K562 (cell line): ENCODE results near the gene DMAC2. TPM values are rescaled to one million over a fixed set of nuclear protein-coding genes. Genes with fewer than 3 reads are reported as not detected.

Source experiments
- BCL6 ChIP-seq: fragments of 250-450 bp; sonication (Bioruptor Pico); IDR thresholded peaks from 2 replicates; pipeline ENCODE4 v1.4.0; 2020
- BDP1 ChIP-seq: IDR thresholded peaks from 3 replicates; pipeline ENCODE4 v1.6.1; 2011; ENCODE audit not compliant: insufficient read length, insufficient read depth
- CHCHD3 ChIP-seq: fragments of 250-450 bp; sonication (Bioruptor Pico); IDR thresholded peaks from 2 replicates; pipeline ENCODE4 v2.1.2; 2022; ENCODE audit warnings: mild to moderate bottlenecking
- ETV6 ChIP-seq, 3 experiments: fragments of 150-350 bp in 1 of 3; sonication (generic) in 1 of 3; formaldehyde crosslinking in 1 of 3; IDR thresholded peaks; 2 replicates each; pipeline versions ENCODE4 v1.6.1 to v1.8.0; 2014 to 2022; ENCODE audit warnings: borderline replicate concordance in 2 of 3, low read depth in 2 of 3, antibody characterized with exemption in 1 of 3, low read length in 1 of 3, mild to moderate bottlenecking in 1 of 3, missing genetic modification reagents in 1 of 3
- FOXM1 ChIP-seq, 2 experiments: fragments of 450-650 bp in 1 of 2; sonication (generic) in 1 of 2; formaldehyde crosslinking in 1 of 2; IDR thresholded peaks; 2 replicates each; pipeline versions ENCODE4 v1.6.1 to v1.9.0; 2017 to 2022; ENCODE audit warnings: low read depth in 2 of 2, mild to moderate bottlenecking in 2 of 2, missing genetic modification reagents in 1 of 2, moderate library complexity in 1 of 2
- GABPA ChIP-seq: fragments of 200-800 bp; sonication (Bioruptor generic); conservative IDR thresholded peaks from 2 replicates; pipeline ENCODE4 v1.6.1; 2016; ENCODE audit warnings: low read depth, missing genetic modification characterization, missing compliant biosample characterization
- IRF2 ChIP-seq: sonication (generic); formaldehyde crosslinking; IDR thresholded peaks from 2 replicates; pipeline ENCODE4 v1.8.1; 2022; ENCODE audit warnings: mild to moderate bottlenecking, missing genetic modification reagents
- KAT8 ChIP-seq: fragments of 450-650 bp; IDR thresholded peaks from 2 replicates; pipeline ENCODE4 v1.6.1; 2016; ENCODE audit warnings: low read depth, mild to moderate bottlenecking
- KDM5B ChIP-seq: fragments of 200-600 bp; sonication (generic); IDR thresholded peaks from 2 replicates; pipeline ENCODE4 v1.6.1; 2012; ENCODE audit warnings: low read depth, mild to moderate bottlenecking, moderate library complexity, low read length, control low read depth, inconsistent platforms; ENCODE audit not compliant: insufficient replicate concordance
- MCM3 ChIP-seq: fragments of 450-650 bp; IDR thresholded peaks from 2 replicates; pipeline ENCODE4 v1.6.1; 2016
- MEIS2 ChIP-seq: fragments of 450-650 bp; IDR thresholded peaks from 2 replicates; pipeline ENCODE4 v1.6.1; 2014; ENCODE audit warnings: mild to moderate bottlenecking; ENCODE audit not compliant: partially characterized antibody
- PHTF2 ChIP-seq: fragments of 250-450 bp; sonication (Bioruptor Pico); IDR thresholded peaks from 2 replicates; pipeline ENCODE4 v1.5.0; 2021; ENCODE audit warnings: mild to moderate bottlenecking
- PTBP1 ChIP-seq: fragments of 200-400 bp; formaldehyde crosslinking; IDR thresholded peaks from 2 replicates; pipeline ENCODE4 v1.6.1; 2017; ENCODE audit warnings: low read depth, low read length
- RBM14 ChIP-seq: fragments of 200-400 bp; formaldehyde crosslinking; IDR thresholded peaks from 2 replicates; pipeline ENCODE4 v1.6.1; 2018; ENCODE audit warnings: low read depth, mild to moderate bottlenecking, low read length, moderate library complexity, borderline replicate concordance; ENCODE audit not compliant: insufficient read depth
- SRSF9 ChIP-seq: fragments of 200-400 bp; formaldehyde crosslinking; IDR thresholded peaks from 2 replicates; pipeline ENCODE4 v1.6.1; 2017; ENCODE audit warnings: low read depth, low read length, borderline replicate concordance
- TGIF2 ChIP-seq: sonication (generic); formaldehyde crosslinking; IDR thresholded peaks from 2 replicates; pipeline ENCODE4 v1.8.1; 2022; ENCODE audit warnings: mild to moderate bottlenecking, missing genetic modification reagents, moderate library complexity
- XRCC4 ChIP-seq: IDR thresholded peaks from one replicate; pipeline ENCODE4 v1.6.1; 2011; ENCODE audit not compliant: insufficient read depth, insufficient read length; ENCODE audit errors: extremely low read depth
- ZC3H11A ChIP-seq: IDR thresholded peaks from 2 replicates; pipeline ENCODE4 v1.6.1; 2012; ENCODE audit warnings: low read depth, low read length, improper control_type of control experiment
- ZNF75A ChIP-seq: fragments of 450-650 bp; formaldehyde crosslinking; IDR thresholded peaks from 2 replicates; pipeline ENCODE4 v1.4.0; 2020; ENCODE audit warnings: mild to moderate bottlenecking
- ZNF766 ChIP-seq: fragments of 200-800 bp; sonication (Bioruptor generic); conservative IDR thresholded peaks from 2 replicates; pipeline ENCODE4 v1.6.1; 2016; ENCODE audit warnings: missing genetic modification characterization, missing compliant biosample characterization
- ZNF77 ChIP-seq: fragments of 250-450 bp; sonication (Bioruptor Pico); IDR thresholded peaks from 2 replicates; pipeline ENCODE4 v1.5.0; 2020
- ZZZ3 ChIP-seq: fragments of 450-650 bp; IDR thresholded peaks from 2 replicates; pipeline ENCODE4 v1.6.1; 2016; ENCODE audit warnings: antibody characterized with exemption, mild to moderate bottlenecking, moderate library complexity
- polyA plus RNA-seq, 8 experiments: library from polyadenylated mRNA; depleted of rRNA in 4 of 8; stranded (reverse) in 5 of 8; unstranded in 3 of 8; fragments of >200 nt; fragmentation: Nextera tagmentation in 2 of 8; fragmentation: Illumina TruSeq in 1 of 8; extraction: Ambion mirVana in 2 of 8; extraction: Trizol in 1 of 8; gene quantifications; 2 replicates each; pipeline versions ENCODE4 v1.2.1 to v1.2.3, GENCODE V29; 2011 to 2014; ENCODE audit warnings: inconsistent platforms in 1 of 8, missing spikeins in 1 of 8
- total RNA-seq, 7 experiments: library from RNA; depleted of rRNA in 6 of 7; stranded (reverse); fragments of >200 nt in 6 of 7; fragmentation: Illumina TruSeq in 2 of 7; extraction: Trizol in 2 of 7; gene quantifications; 2 replicates each; pipeline versions ENCODE4 v1.2.1 to v1.2.3, GENCODE V29; 2011 to 2021; ENCODE audit warnings: low replicate concordance in 1 of 7
- TF ChIP-seq, protein P1 (sequence below): fragments of 450-650 bp; formaldehyde crosslinking; conservative IDR thresholded peaks from 2 replicates; pipeline ENCODE4 v1.4.0; 2022; ENCODE audit warnings: mild to moderate bottlenecking, missing genetic modification characterization
- TF ChIP-seq, protein P2 (sequence below): fragments of 450-650 bp; IDR thresholded peaks from 2 replicates; pipeline ENCODE4 v1.6.1; 2016; ENCODE audit warnings: low read depth, mild to moderate bottlenecking, moderate library complexity
- TF ChIP-seq, protein P3 (sequence below): sonication (generic); formaldehyde crosslinking; IDR thresholded peaks from 2 replicates; pipeline ENCODE4 v1.8.0; 2022; ENCODE audit warnings: mild to moderate bottlenecking, missing genetic modification reagents

The DMAC2 gene
- total and polyA plus RNA-seq, 9 of the 15 experiments (the other 6 are each of a cell fraction or from before 2014, with no cell fraction given), result 12.9 to 61.2 (median 43.1) TPM

DNA sequence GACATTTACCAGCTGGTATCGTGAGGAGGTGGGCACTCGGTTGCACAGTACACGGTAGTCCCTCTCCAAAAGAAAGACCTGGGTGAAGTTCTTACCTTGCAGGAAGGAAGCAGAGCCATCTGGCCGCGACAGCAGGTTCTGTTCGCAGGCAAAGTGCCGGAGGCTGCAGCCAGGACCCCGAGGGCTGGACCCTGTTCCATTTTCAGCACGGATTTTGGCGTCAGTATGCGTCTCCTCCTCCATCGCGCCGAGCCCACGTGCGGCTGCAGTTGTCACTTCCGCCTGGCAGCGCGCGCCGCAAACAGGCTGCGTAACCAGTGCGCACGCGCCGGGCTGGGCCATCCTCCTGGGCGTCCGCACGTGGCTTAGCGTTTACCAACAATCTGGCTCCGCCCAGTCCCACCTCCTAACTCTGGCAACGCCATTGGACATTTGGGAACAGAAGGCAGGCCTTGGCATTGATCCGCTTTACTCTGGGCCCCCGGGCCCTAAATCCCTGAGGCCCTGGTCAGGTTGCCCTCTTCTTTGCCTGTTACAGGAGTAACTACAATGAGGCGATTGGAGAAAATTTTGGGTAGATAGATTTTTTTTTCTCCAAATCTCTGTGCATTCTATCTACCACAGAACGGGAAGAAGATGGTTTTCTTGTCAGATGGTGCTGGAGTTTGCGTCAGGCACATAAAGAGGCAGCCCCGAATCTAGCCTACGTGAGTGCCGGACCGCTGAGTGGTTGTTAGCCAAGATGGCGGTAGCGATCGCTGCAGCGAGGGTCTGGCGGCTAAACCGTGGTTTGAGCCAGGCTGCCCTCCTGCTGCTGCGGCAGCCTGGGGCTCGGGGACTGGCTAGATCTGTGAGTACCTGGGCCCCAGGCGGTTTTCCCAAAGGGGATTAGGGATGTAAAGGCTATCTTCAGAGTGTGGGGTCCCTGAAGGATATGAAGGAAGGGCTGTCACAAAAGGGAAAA, 42.3 kb downstream of the DMAC2 start, which contains the start of the genes BCKDHA and EXOSC5 (continued):
- TF ChIP-seq, protein P1, sequence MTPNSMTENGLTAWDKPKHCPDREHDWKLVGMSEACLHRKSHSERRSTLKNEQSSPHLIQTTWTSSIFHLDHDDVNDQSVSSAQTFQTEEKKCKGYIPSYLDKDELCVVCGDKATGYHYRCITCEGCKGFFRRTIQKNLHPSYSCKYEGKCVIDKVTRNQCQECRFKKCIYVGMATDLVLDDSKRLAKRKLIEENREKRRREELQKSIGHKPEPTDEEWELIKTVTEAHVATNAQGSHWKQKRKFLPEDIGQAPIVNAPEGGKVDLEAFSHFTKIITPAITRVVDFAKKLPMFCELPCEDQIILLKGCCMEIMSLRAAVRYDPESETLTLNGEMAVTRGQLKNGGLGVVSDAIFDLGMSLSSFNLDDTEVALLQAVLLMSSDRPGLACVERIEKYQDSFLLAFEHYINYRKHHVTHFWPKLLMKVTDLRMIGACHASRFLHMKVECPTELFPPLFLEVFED (CRISPR knock-in tag), result peak; percentile 74; the same call in 1 of the 2 replicates
- TF ChIP-seq MCM3 (no peak), ETV6 (IDR thresholded peaks at IDR 0.05; ENCODE audit: borderline replicate concordance in 1 of 2, low read depth in 2 of 2, low read length in 1 of 2) (no peak), ETV6 (CRISPR knock-in tag; IDR thresholded peaks at IDR 0.05; ENCODE audit: borderline replicate concordance) (no peak), ZC3H11A (no peak), TGIF2 (peak; percentile 96; the same call in 1 of the 2 replicates), FOXM1 (IDR thresholded peaks at IDR 0.05; ENCODE audit: low read depth) (peak; percentile 69; the same call in 1 of the 2 replicates), FOXM1 (CRISPR knock-in tag; IDR thresholded peaks at IDR 0.05; ENCODE audit: low read depth) (no peak), BCL6 (CRISPR knock-in tag) (no peak), ZZZ3 (peak; percentile 60; the same call in 1 of the 2 replicates), ZNF766 (CRISPR knock-in tag) (no peak), PHTF2 (no peak), GABPA (tag) (peak; percentile 86), BDP1 (no peak), RBM14 (no peak), KDM5B (peak; percentile 89), CHCHD3 (CRISPR knock-in tag) (no peak), PTBP1 (no peak), ZNF75A (CRISPR knock-in tag) (no peak), IRF2 (CRISPR knock-in tag) (no peak), SRSF9 (no peak), XRCC4 (no peak), ZNF77 (CRISPR knock-in tag) (no peak), KAT8 (no peak), MEIS2 (peak; percentile 93)
- TF ChIP-seq, protein P2, sequence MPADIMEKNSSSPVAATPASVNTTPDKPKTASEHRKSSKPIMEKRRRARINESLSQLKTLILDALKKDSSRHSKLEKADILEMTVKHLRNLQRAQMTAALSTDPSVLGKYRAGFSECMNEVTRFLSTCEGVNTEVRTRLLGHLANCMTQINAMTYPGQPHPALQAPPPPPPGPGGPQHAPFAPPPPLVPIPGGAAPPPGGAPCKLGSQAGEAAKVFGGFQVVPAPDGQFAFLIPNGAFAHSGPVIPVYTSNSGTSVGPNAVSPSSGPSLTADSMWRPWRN, result 0 out of 2 replicates have a peak, but pooled peaks have one; percentile 26
- TF ChIP-seq, protein P3, sequence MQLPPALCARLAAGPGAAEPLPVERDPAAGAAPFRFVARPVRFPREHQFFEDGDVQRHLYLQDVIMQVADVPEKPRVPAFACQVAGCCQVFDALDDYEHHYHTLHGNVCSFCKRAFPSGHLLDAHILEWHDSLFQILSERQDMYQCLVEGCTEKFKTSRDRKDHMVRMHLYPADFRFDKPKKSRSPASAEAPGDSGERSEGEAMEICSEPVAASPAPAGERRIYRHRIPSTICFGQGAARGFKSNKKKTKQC (CRISPR knock-in tag), result no peak
